GM12892 (cell line): ENCODE data around the gene FBRSL1.

Experiments
- POLR2A ChIP-seq: IDR thresholded peaks from 2 replicates; pipeline ENCODE4 v1.6.1; 2011; ENCODE audit warnings: low read depth, low read length, control low read depth
- POLR2AphosphoS5 ChIP-seq: IDR thresholded peaks from 2 replicates; pipeline ENCODE4 v1.6.1; 2011; ENCODE audit warnings: low read depth, low read length, control low read depth

- TF ChIP-seq POLR2A: no peak
- no peak for TF ChIP-seq POLR2AphosphoS5
These were observed 811 bp upstream of the FBRSL1 start for GRCh38 chr12:132489078-132489601.
